ENCODE results near the gene AMOTL2.

GRCh38 chr3:134338201-134338512 is 36.1 kb downstream of the AMOTL2 start:
- TF ChIP-seq POLR2AphosphoS5 (IDR thresholded peaks at IDR 0.05) (no peak), POLR2A (IDR thresholded peaks at IDR 0.05) (no peak), EP300 (IDR thresholded peaks at IDR 0.05) (no peak)
- TF ChIP-seq, protein P1, sequence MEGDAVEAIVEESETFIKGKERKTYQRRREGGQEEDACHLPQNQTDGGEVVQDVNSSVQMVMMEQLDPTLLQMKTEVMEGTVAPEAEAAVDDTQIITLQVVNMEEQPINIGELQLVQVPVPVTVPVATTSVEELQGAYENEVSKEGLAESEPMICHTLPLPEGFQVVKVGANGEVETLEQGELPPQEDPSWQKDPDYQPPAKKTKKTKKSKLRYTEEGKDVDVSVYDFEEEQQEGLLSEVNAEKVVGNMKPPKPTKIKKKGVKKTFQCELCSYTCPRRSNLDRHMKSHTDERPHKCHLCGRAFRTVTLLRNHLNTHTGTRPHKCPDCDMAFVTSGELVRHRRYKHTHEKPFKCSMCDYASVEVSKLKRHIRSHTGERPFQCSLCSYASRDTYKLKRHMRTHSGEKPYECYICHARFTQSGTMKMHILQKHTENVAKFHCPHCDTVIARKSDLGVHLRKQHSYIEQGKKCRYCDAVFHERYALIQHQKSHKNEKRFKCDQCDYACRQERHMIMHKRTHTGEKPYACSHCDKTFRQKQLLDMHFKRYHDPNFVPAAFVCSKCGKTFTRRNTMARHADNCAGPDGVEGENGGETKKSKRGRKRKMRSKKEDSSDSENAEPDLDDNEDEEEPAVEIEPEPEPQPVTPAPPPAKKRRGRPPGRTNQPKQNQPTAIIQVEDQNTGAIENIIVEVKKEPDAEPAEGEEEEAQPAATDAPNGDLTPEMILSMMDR (IDR thresholded peaks at IDR 0.05): no peak

Data from gastroesophageal sphincter (tissue), 3 donors.